Measurements from ENCODE around the gene SLC1A1. TPM values are rescaled to one million over a fixed set of nuclear protein-coding genes. Genes with fewer than 3 reads are reported as not detected.

Gene SLC1A1
- total RNA-seq, 1 donor from 2014 or later, result 1.4 TPM

- no peak for DNase-seq
- Mint-ChIP-seq H3K27ac (no peak overlapping the region), H3K27me3 (no peaks in the 10 kb centered on the region), H3K4me3 (no peak overlapping the region), H3K36me3 (ENCODE audit: low read depth) (no peaks in the 10 kb centered on the region), H3K9me3 (no peaks in the 10 kb centered on the region), H3K4me1 (no peaks in the 10 kb centered on the region)
- ChIA-PET CTCF (no interaction called here), POLR2A (no interaction called here)
- ATAC-seq (ENCODE audit: low read depth), result no peak
- intact Hi-C loops (cut with micrococcal nuclease), result no loop called here
- no peak for TF ChIP-seq CTCF (IDR thresholded peaks at IDR 0.05)
Observed at GRCh38 chr9:4620057-4620765, 129.9 kb downstream of the SLC1A1 start.

GRCh38 chr9:4620881-4621555, 130.8 kb downstream of the SLC1A1 start:
- Mint-ChIP-seq H3K27ac (no peak overlapping the region), H3K4me3 (no peak overlapping the region)

GRCh38 chr9:4622016-4622415, 131.7 kb downstream of the SLC1A1 start:
- POLR2A ChIA-PET, result no interaction called here
- ATAC-seq (ENCODE audit: low read depth) (no peak), DNase-seq (no peak)
- Mint-ChIP-seq H3K4me1 (no peaks in the 10 kb centered on the region), H3K27me3 (no peaks in the 10 kb centered on the region), H3K36me3 (ENCODE audit: low read depth) (no peaks in the 10 kb centered on the region), H3K9me3 (no peaks in the 10 kb centered on the region), H3K27ac (no peak overlapping the region), H3K4me3 (no peak overlapping the region)
- TF ChIP-seq CTCF (IDR thresholded peaks at IDR 0.05), result no peak
- intact Hi-C loops (cut with micrococcal nuclease), result no loop called here
- CTCF ChIA-PET, result no interaction called here

More at GRCh38 chr9:4620881-4621555, 130.8 kb downstream of the SLC1A1 start:
- TF ChIP-seq CTCF (IDR thresholded peaks at IDR 0.05), result no peak
- H3K9me3 Mint-ChIP-seq, result no peaks in the 10 kb centered on the region
- POLR2A ChIA-PET, result interaction anchor here (0.6 kb wide), 1 partner anchor 11 kb away, joined by 5 read pairs; no protein-coding TSS in a partner anchor
- no peaks in the 10 kb centered on the region for H3K36me3 Mint-ChIP-seq (ENCODE audit: low read depth)
- intact Hi-C loops (cut with micrococcal nuclease), result no loop called here
- no peaks in the 10 kb centered on the region for H3K27me3 Mint-ChIP-seq
- ATAC-seq (ENCODE audit: low read depth) (no peak), DNase-seq (no peak)
- H3K4me1 Mint-ChIP-seq, result no peaks in the 10 kb centered on the region
- CTCF ChIA-PET, result no interaction called here

GRCh38 chr9:4630836-4631235, 140.6 kb downstream of the SLC1A1 start:
- POLR2A ChIA-PET, result no interaction called here
- no peak overlapping the region for H3K4me3 Mint-ChIP-seq

More at GRCh38 chr9:4630836-4631235, 140.6 kb downstream of the SLC1A1 start:
- no peaks in the 10 kb centered on the region for H3K9me3 Mint-ChIP-seq
- peaks cover 7% of the 10 kb centered on the region for H3K27me3 Mint-ChIP-seq
- ATAC-seq (ENCODE audit: low read depth) (no peak), DNase-seq (no peak)
- no peak for TF ChIP-seq CTCF (IDR thresholded peaks at IDR 0.05)
- no peaks in the 10 kb centered on the region for H3K4me1 Mint-ChIP-seq
- intact Hi-C loops (cut with micrococcal nuclease), result no loop called here
- H3K36me3 Mint-ChIP-seq (ENCODE audit: low read depth), result no peaks in the 10 kb centered on the region
- no peak overlapping the region for H3K27ac Mint-ChIP-seq
- CTCF ChIA-PET, result no interaction called here

Other genes starting within 250 kb of the SLC1A1 start
- 0.20 TPM in 2 replicates for gene GLIS3, start 190.4 kb upstream of the SLC1A1 start, total RNA-seq
- gene PLPP6, start 171.8 kb downstream of the SLC1A1 start, total RNA-seq, result 8.5 and 10.2 TPM in 2 replicates
- gene SPATA6L, start 176.0 kb downstream of the SLC1A1 start, total RNA-seq, result 0.53 TPM in 1 of 2 replicates, not detected in the other
- 12.3 and 14.7 TPM in 2 replicates for gene CDC37L1, start 189.1 kb downstream of the SLC1A1 start, total RNA-seq